Astrocyte of the spinal cord (primary cell): ENCODE results near the gene TOMM6.

ENCODE experiments used
- DNase-seq: peaks from one replicate; pipeline ENCODE4 v3.0.0; 2011; ENCODE audit warnings: low read depth, low spot score
- H3K4me3 ChIP-seq: 2 replicates; pipeline ENCODE4 v1.5.1; 2011; ENCODE audit warnings: low read depth, mild to moderate bottlenecking, low read length, moderate library complexity
- in situ Hi-C: cut with HindIII; loops from 2 replicates; pipeline ENCODE4 v1.10.0; 2017; ENCODE audit warnings: low sequenced_read_pairs
- TF ChIP-seq, protein P1 (sequence below): IDR thresholded peaks from 2 replicates; pipeline ENCODE4 v1.5.1; 2012; ENCODE audit warnings: low read depth, mild to moderate bottlenecking, low read length, inconsistent platforms

The TOMM6 gene

DNA sequence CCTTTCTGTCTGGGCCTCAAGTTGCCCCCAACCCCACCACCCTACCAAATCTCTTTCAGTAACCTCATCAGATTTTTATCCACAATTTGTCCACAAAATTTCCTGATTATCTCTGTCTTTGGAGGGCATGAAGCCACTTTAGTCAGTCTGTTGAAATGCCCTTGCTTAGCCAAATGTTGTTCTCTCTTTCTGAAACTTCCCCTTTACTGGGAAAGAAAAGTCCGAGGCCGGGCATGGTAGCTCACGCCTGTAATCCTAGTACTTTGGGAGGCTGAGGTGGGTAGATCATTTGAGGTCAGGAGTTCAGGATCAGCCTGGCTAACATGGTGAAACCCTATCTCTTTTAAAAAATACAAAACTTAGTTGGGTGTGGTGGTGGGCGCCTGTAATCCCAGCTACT is 33.8 kb downstream of the TOMM6 start:
- TF ChIP-seq, protein P1, sequence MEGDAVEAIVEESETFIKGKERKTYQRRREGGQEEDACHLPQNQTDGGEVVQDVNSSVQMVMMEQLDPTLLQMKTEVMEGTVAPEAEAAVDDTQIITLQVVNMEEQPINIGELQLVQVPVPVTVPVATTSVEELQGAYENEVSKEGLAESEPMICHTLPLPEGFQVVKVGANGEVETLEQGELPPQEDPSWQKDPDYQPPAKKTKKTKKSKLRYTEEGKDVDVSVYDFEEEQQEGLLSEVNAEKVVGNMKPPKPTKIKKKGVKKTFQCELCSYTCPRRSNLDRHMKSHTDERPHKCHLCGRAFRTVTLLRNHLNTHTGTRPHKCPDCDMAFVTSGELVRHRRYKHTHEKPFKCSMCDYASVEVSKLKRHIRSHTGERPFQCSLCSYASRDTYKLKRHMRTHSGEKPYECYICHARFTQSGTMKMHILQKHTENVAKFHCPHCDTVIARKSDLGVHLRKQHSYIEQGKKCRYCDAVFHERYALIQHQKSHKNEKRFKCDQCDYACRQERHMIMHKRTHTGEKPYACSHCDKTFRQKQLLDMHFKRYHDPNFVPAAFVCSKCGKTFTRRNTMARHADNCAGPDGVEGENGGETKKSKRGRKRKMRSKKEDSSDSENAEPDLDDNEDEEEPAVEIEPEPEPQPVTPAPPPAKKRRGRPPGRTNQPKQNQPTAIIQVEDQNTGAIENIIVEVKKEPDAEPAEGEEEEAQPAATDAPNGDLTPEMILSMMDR: no peak
- no peak overlapping the region for H3K4me3 ChIP-seq
- in situ Hi-C loops: no loop called here
- no peak for DNase-seq

DNA sequence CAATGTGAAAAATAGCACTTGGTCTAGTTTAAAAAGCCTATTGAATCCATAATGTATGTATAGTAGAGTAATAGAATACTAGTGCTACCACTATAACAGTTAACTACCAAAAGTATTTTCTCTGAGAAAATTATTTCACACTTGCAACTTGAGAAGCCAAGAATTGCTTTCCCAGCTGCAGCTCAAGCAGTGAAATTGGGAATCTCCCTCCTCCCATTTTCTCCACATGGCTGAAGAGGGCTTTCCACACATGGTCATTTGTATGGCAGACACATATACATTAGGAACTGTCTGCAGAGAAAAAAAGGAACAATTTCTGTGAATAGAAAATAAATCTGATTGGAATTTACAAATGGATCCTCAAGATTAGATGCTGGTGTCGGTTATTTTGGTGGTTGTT is 34.5 kb downstream of the TOMM6 start:
- in situ Hi-C loops: no loop called here
- DNase-seq: no peak
- TF ChIP-seq, protein P1: no peak

DNA sequence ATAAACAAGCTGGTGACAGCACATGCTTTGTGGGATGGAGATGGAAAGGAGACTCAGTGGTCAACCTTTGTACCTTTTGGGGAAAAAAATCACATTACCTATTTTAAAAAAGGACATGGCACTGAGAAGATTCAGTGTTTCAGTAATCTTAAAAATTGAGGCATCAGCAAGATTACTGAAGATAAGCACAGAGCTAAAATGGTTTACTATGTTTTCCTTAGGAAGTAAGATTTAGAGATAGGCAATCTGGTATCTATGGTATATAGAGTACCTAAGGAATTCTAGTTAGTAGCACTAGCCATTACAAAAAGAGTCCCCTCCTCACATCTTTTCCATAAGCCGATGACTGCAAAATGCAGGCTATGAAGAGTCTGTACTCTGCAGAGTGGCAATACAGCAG is 35.7 kb downstream of the TOMM6 start:
- TF ChIP-seq, protein P1: no peak
- in situ Hi-C loops: no loop called here
- H3K4me3 ChIP-seq: no peak overlapping the region
- DNase-seq: no peak

More for the DNA sequence above, 34.5 kb downstream of the TOMM6 start:
- no peak overlapping the region for H3K4me3 ChIP-seq

DNA sequence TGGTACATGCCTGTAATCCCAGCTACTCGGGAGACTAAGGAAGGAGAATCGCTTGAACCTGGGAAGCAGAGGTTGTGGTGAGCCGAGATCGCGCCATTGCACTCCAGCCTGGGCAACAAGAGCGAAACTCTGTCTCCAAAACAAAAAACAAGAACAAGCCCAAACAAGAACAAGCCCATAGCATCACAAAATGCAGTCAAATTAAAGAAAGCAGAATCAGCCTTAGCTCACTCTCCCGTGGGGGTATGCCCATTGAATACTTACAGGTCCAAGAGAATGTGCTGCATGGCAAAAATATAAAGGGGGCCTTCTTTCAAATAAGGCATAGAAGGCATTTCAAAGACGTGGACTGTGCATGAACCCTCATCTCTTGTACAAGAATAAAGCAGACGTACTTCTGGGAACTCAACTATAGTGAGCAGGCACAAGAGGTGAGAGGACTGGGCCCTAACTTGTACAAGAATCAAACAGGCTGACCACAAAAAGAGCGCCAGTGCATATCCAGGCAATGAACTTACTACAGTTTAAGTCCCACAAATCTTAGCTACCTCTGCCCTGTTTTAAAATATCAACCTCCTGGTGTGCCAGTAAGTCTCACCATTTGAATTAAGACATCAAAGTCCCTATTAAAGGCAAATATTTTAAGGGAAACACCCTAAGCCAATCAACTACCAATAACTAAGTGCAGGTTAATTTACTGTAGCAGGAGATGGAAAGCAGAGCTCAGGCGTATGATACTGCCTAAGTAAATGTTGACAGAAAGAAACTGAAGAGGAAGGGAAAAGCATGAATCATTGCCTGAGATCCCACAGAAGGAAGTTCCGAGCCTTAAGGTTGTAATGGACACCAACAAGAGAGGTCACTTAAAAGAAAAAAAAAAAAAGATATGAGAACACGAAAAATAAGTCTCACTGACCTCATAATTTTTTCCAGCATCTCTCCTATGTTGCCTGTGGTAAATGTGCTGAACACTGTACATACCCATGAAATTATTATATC is 37.4 kb downstream of the TOMM6 start:
- in situ Hi-C loops: no loop called here
- peak; percentile 74 for DNase-seq
- TF ChIP-seq, protein P1: no peak
- H3K4me3 ChIP-seq: no peak overlapping the region

DNA sequence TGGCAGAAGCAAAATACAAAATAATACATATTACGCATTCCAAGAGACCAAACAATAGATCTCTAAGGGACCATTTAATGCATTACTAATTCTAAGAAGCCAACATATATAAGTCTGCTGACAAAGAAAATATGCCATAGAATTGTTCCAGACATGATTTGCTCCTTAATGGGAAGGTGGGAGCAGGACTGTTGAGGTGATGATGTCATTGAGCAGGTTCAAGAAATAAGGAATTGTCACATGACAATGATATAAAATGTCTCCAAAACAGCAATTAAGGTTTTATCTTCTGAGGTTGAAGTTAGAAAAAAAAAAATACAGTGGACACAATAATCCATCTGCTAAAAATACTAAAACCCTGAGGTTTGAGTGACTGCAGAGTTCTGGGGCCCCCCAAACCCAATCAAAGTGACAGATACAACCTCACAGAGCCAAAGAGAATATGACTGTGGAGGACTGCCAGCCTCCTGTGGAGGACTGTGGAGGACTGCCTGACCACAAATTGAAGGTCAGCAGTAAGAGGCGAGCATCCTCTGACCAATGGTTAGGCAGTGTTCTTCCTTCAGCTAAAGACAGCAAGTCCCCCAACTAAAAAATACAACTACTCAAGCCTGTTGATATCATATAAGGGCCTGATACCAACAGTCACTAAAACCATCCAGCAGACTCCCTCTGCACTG is 39.0 kb downstream of the TOMM6 start:
- in situ Hi-C loops: no loop called here
- H3K4me3 ChIP-seq: no peak overlapping the region
- TF ChIP-seq, protein P1: no peak
- DNase-seq: no peak

DNA sequence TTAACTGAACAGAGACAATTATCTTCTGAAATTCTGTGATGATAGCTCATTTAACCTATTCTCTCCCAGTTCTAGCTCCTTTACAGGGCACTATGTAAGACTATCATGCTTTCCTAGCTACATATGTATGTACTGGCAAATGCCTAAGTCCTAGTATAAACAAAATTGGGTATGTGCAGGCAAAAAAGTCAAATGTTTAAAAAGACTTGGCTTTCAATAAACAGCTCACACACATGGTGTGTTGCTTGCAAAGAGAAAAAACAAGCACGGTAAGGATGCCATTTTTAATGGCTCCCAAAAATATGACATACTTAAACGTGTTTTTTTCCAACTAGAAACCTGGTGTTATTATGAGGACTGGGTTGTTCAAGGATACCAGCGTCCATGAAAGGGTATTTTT is 44.8 kb downstream of the TOMM6 start:
- DNase-seq: no peak
- no peak overlapping the region for H3K4me3 ChIP-seq
- TF ChIP-seq, protein P1: no peak
- in situ Hi-C loops: no loop called here
